ENCODE results near the gene PTPRD.

The PTPRD gene

GRCh38 chr9:9846557-9846956 is 766.2 kb downstream of the PTPRD start:
- Histone ChIP-seq H3K9me3 (ENCODE audit: insufficient read depth, low read depth, low read length) (no peaks in the 10 kb centered on the region), H3F3A (ENCODE audit: low read depth) (no peaks in the 10 kb centered on the region), H4K20me1 (ENCODE audit: insufficient read depth, low read length, poor library complexity, severe bottlenecking) (no peaks in the 10 kb centered on the region), H3K9me2 (replicated peaks; ENCODE audit: low read depth, low read length) (no peaks in the 10 kb centered on the region), H2AFZ (ENCODE audit: low read length) (peak overlapping the region; percentile 39; the same call in 1 of the 2 replicates), H3K9ac (ENCODE audit: low read depth, low read length, poor library complexity, severe bottlenecking) (peak overlapping the region; percentile 51), H3K79me2 (ENCODE audit: insufficient read depth, low read length) (no peaks in the 10 kb centered on the region), H3K4me1 (ENCODE audit: insufficient read depth, low read length, poor library complexity, severe bottlenecking) (peaks cover 27% of the 10 kb centered on the region), H3K27me3 (ENCODE audit: insufficient read depth, low read length, poor library complexity, severe bottlenecking) (no peaks in the 10 kb centered on the region), H3K4me3 (ENCODE audit: low read length, poor library complexity, severe bottlenecking) (peak overlapping the region; percentile 56), H3K36me3 (ENCODE audit: insufficient read depth, low read length) (no peaks in the 10 kb centered on the region), H3K4me2 (ENCODE audit: low read depth, low read length, poor library complexity, severe bottlenecking) (peak overlapping the region; percentile 69)
- TF ChIP-seq CTCF (conservative IDR thresholded peaks at IDR 0.05; ENCODE audit: low read length) (no peak), EZH2phosphoT487 (IDR thresholded peaks at IDR 0.05; ENCODE audit: borderline replicate concordance) (no peak)

- H3F3A ChIP-seq (ENCODE audit: low read depth), result no peaks in the 10 kb centered on the region
Observed at GRCh38 chr9:9820436-9820835, 792.4 kb downstream of the PTPRD start.

GRCh38 chr9:9819886-9820285 is 792.9 kb downstream of the PTPRD start:
- H3K4me1 ChIP-seq (ENCODE audit: insufficient read depth, low read length, poor library complexity, severe bottlenecking), result no peaks in the 10 kb centered on the region
- no peaks in the 10 kb centered on the region for H3K27me3 ChIP-seq (ENCODE audit: insufficient read depth, low read length, poor library complexity, severe bottlenecking)
- H3K4me2 ChIP-seq (ENCODE audit: low read depth, low read length, poor library complexity, severe bottlenecking), result no peak overlapping the region

More at GRCh38 chr9:9820436-9820835, 792.4 kb downstream of the PTPRD start:
- H2AFZ ChIP-seq (ENCODE audit: low read length), result no peak overlapping the region
- H3K9ac ChIP-seq (ENCODE audit: low read depth, low read length, poor library complexity, severe bottlenecking), result no peak overlapping the region
- H3K4me2 ChIP-seq (ENCODE audit: low read depth, low read length, poor library complexity, severe bottlenecking), result no peak overlapping the region
- no peaks in the 10 kb centered on the region for H3K79me2 ChIP-seq (ENCODE audit: insufficient read depth, low read length)
- no peaks in the 10 kb centered on the region for H3K9me3 ChIP-seq (ENCODE audit: insufficient read depth, low read depth, low read length)
- H4K20me1 ChIP-seq (ENCODE audit: insufficient read depth, low read length, poor library complexity, severe bottlenecking), result no peaks in the 10 kb centered on the region
- H3K4me1 ChIP-seq (ENCODE audit: insufficient read depth, low read length, poor library complexity, severe bottlenecking), result no peaks in the 10 kb centered on the region
- H3K36me3 ChIP-seq (ENCODE audit: insufficient read depth, low read length), result no peaks in the 10 kb centered on the region
- TF ChIP-seq CTCF (conservative IDR thresholded peaks at IDR 0.05; ENCODE audit: low read length) (no peak), EZH2phosphoT487 (IDR thresholded peaks at IDR 0.05; ENCODE audit: borderline replicate concordance) (no peak)
- no peak overlapping the region for H3K4me3 ChIP-seq (ENCODE audit: low read length, poor library complexity, severe bottlenecking)
- no peaks in the 10 kb centered on the region for H3K27me3 ChIP-seq (ENCODE audit: insufficient read depth, low read length, poor library complexity, severe bottlenecking)
- no peaks in the 10 kb centered on the region for H3K9me2 ChIP-seq (replicated peaks; ENCODE audit: low read depth, low read length)

More at GRCh38 chr9:9819886-9820285, 792.9 kb downstream of the PTPRD start:
- no peak overlapping the region for H3K4me3 ChIP-seq (ENCODE audit: low read length, poor library complexity, severe bottlenecking)
- H4K20me1 ChIP-seq (ENCODE audit: insufficient read depth, low read length, poor library complexity, severe bottlenecking), result no peaks in the 10 kb centered on the region
- no peaks in the 10 kb centered on the region for H3K36me3 ChIP-seq (ENCODE audit: insufficient read depth, low read length)
- no peak for TF ChIP-seq EZH2phosphoT487 (IDR thresholded peaks at IDR 0.05; ENCODE audit: borderline replicate concordance)
- no peak for TF ChIP-seq CTCF (conservative IDR thresholded peaks at IDR 0.05; ENCODE audit: low read length)
- no peak overlapping the region for H2AFZ ChIP-seq (ENCODE audit: low read length)
- no peaks in the 10 kb centered on the region for H3K9me2 ChIP-seq (replicated peaks; ENCODE audit: low read depth, low read length)
- H3F3A ChIP-seq (ENCODE audit: low read depth), result no peaks in the 10 kb centered on the region
- no peak overlapping the region for H3K9ac ChIP-seq (ENCODE audit: low read depth, low read length, poor library complexity, severe bottlenecking)
- H3K9me3 ChIP-seq (ENCODE audit: insufficient read depth, low read depth, low read length), result no peaks in the 10 kb centered on the region
- no peaks in the 10 kb centered on the region for H3K79me2 ChIP-seq (ENCODE audit: insufficient read depth, low read length)

All from Loucy (cell line).